Fibroblast of the aortic adventitia (primary cell): Measurements from ENCODE around the gene EFNB2. TPM values are rescaled to one million over a fixed set of nuclear protein-coding genes. Genes with fewer than 3 reads are reported as not detected.

Experiments
- DNase-seq: peaks from one replicate; pipeline ENCODE4 v3.0.0-alpha.2; 2010; ENCODE audit warnings: low read depth
- H3K4me3 ChIP-seq: 2 replicates; pipeline ENCODE4 v1.5.1; 2011; ENCODE audit warnings: low read depth, mild to moderate bottlenecking, control low read depth, low read length, moderate library complexity
- CTCF ChIP-seq: IDR thresholded peaks from 2 replicates; pipeline ENCODE4 v1.5.1; 2011; ENCODE audit warnings: mild to moderate bottlenecking, low read length, control low read depth, inconsistent platforms; ENCODE audit not compliant: insufficient read depth
- total RNA-seq: library from RNA; depleted of rRNA; stranded (reverse); fragments of >200 nt; gene quantifications from 2 replicates; pipeline ENCODE4 v1.2.3, GENCODE V29; 2012; ENCODE audit warnings: low replicate concordance

Gene EFNB2
- total RNA-seq, 1 donor: 5.5 TPM

GRCh38 chr13:106496072-106496997, 39.1 kb downstream of the EFNB2 start:
- no peak for DNase-seq
- TF ChIP-seq CTCF: no peak
- no peak overlapping the region for H3K4me3 ChIP-seq

GRCh38 chr13:106494936-106495335, 40.5 kb downstream of the EFNB2 start:
- TF ChIP-seq CTCF: no peak
- no peak for DNase-seq
- H3K4me3 ChIP-seq: no peak overlapping the region

- no peak for TF ChIP-seq CTCF
- no peak overlapping the region for H3K4me3 ChIP-seq
- DNase-seq: no peak
Measured at GRCh38 chr13:106494506-106494905, 41.0 kb downstream of the EFNB2 start.

GRCh38 chr13:106493533-106494220, 41.8 kb downstream of the EFNB2 start:
- DNase-seq: no peak
- no peak overlapping the region for H3K4me3 ChIP-seq
- TF ChIP-seq CTCF: no peak

GRCh38 chr13:106492588-106493475, 42.6 kb downstream of the EFNB2 start:
- no peak for DNase-seq
- no peak for TF ChIP-seq CTCF

GRCh38 chr13:106491928-106492587, 43.4 kb downstream of the EFNB2 start:
- TF ChIP-seq CTCF: no peak
- no peak for DNase-seq

More at GRCh38 chr13:106492588-106493475, 42.6 kb downstream of the EFNB2 start:
- H3K4me3 ChIP-seq: no peak overlapping the region

More at GRCh38 chr13:106491928-106492587, 43.4 kb downstream of the EFNB2 start:
- H3K4me3 ChIP-seq: no peak overlapping the region
